SK-N-SH (cell line): ENCODE measurements around the gene AK2. TPM values are rescaled to one million over a fixed set of nuclear protein-coding genes. Genes with fewer than 3 reads are reported as not detected.
"Not testable (repeated sequence)": the region's sequence is repeated elsewhere in the genome, so short reads cannot be mapped to it uniquely, and the experiment has no call there.

Experiments used
- CTCF ChIA-PET: fragments of 300-600, 350-600 bp; formaldehyde crosslinking; extraction: SDS; loops from one replicate; lab custom pipeline; 2021; lab: Yijun Ruan, JAX
- POLR2A ChIA-PET: fragments of 350-600 bp; sonication (Branson Sonifier 250); formaldehyde crosslinking; extraction: SDS; loops from one replicate; lab custom pipeline; 2020; ENCODE audit warnings: antibody characterized with exemption, inconsistent platforms; lab: Yijun Ruan, JAX
- DNase-seq: peaks from one replicate; pipeline ENCODE4 v3.0.0; 2012
- H2AFZ ChIP-seq: fragments of 200-600 bp; sonication (generic); 2 replicates; pipeline ENCODE4 v1.8.1; 2016; ENCODE audit warnings: antibody characterized with exemption, mild to moderate bottlenecking, low read depth
- H3F3A ChIP-seq: fragments of 200-600 bp; sonication (generic); replicated peaks from 2 replicates; pipeline ENCODE3; 2016; ENCODE audit warnings: antibody characterized with exemption, mild to moderate bottlenecking; ENCODE audit not compliant: insufficient read depth
- H3K27ac ChIP-seq, 2 experiments: fragments of 200-500 bp in 1 of 2; fragments of 200-600 bp in 1 of 2; sonication (Bioruptor generic) in 1 of 2; sonication (generic), shearing (Covaris generic) in 1 of 2; 2 replicates each; pipeline versions ENCODE4 v1.5.1 to v1.6.1; 2014 to 2016; ENCODE audit warnings: low read depth in 2 of 2, inconsistent platforms in 1 of 2, low read length in 1 of 2, mild to moderate bottlenecking in 1 of 2, mixed read lengths in 1 of 2
- H3K27me3 ChIP-seq: fragments of 200-600 bp; sonication (generic), shearing (Covaris generic); 2 replicates; pipeline ENCODE4 v1.6.1; 2016; ENCODE audit warnings: mixed run types; ENCODE audit not compliant: insufficient read depth
- H3K36me3 ChIP-seq, 2 experiments: fragments of 200-500 bp in 1 of 2; fragments of 200-600 bp in 1 of 2; sonication (Bioruptor generic) in 1 of 2; sonication (generic) in 1 of 2; replicated peaks in 1 of 2; 2 replicates each; pipeline versions ENCODE3 to v1.5.1; 2014 to 2016; ENCODE audit warnings: low read length in 1 of 2, mild to moderate bottlenecking in 1 of 2; ENCODE audit not compliant: insufficient read depth in 2 of 2, control insufficient read depth in 1 of 2
- H3K4me1 ChIP-seq, 2 experiments: fragments of 200-500 bp in 1 of 2; fragments of 200-600 bp in 1 of 2; sonication (Bioruptor generic) in 1 of 2; sonication (generic), shearing (Covaris generic) in 1 of 2; 2 replicates each; pipeline versions ENCODE4 v1.5.1 to v1.6.1; 2014 to 2016; ENCODE audit warnings: low read depth in 1 of 2, low read length in 1 of 2, mixed run types in 1 of 2; ENCODE audit not compliant: insufficient read depth in 2 of 2, control insufficient read depth in 1 of 2
- H3K4me2 ChIP-seq: fragments of 200-600 bp; sonication (generic), shearing (Covaris generic); 2 replicates; pipeline ENCODE4 v1.6.1; 2017; ENCODE audit warnings: mixed run types
- H3K4me3 ChIP-seq, 2 experiments: fragments of 200-500 bp in 1 of 2; fragments of 200-600 bp in 1 of 2; sonication (Bioruptor generic) in 1 of 2; sonication (generic), shearing (Covaris generic) in 1 of 2; 2 replicates each; pipeline versions ENCODE4 v1.5.1 to v1.8.1; 2014 to 2016; ENCODE audit warnings: low read depth in 2 of 2, inconsistent platforms in 1 of 2, low read length in 1 of 2, mild to moderate bottlenecking in 1 of 2, mixed read lengths in 1 of 2, moderate library complexity in 1 of 2
- H3K79me2 ChIP-seq: fragments of 200-600 bp; sonication (generic); 2 replicates; pipeline ENCODE4 v1.8.1; 2017; ENCODE audit warnings: mild to moderate bottlenecking; ENCODE audit not compliant: insufficient read depth
- H3K9ac ChIP-seq: fragments of 200-600 bp; sonication (generic); 2 replicates; pipeline ENCODE4 v1.6.1; 2017; ENCODE audit warnings: mixed run types
- H3K9me2 ChIP-seq: fragments of 200-600 bp; sonication (generic); 2 replicates; pipeline ENCODE4 v1.6.1; 2017; ENCODE audit warnings: mixed run types
- H3K9me3 ChIP-seq: fragments of 200-600 bp; sonication (generic); 2 replicates; pipeline ENCODE4 v1.6.1; 2017; ENCODE audit warnings: mixed run types, mild to moderate bottlenecking, moderate library complexity
- H4K20me1 ChIP-seq: fragments of 200-600 bp; sonication (generic); 2 replicates; pipeline ENCODE4 v1.6.1; 2017; ENCODE audit warnings: mild to moderate bottlenecking, mixed run types; ENCODE audit not compliant: insufficient read depth
- CHD2 ChIP-seq: fragments of 150-350 bp; IDR thresholded peaks from 2 replicates; pipeline ENCODE4 v1.6.1; 2018; ENCODE audit warnings: low read length; ENCODE audit not compliant: partially characterized antibody
- CTCF ChIP-seq: fragments of 200-600 bp; sonication (generic); IDR thresholded peaks from 2 replicates; pipeline ENCODE4 v1.6.1; 2017; ENCODE audit warnings: antibody characterized with exemption, mild to moderate bottlenecking, moderate library complexity
- EP300 ChIP-seq, 2 experiments: IDR thresholded peaks; 2 replicates each; pipeline versions ENCODE4 v1.4.0 to v1.6.1; 2012; ENCODE audit warnings: borderline replicate concordance in 1 of 2, low read depth in 1 of 2, low read length in 1 of 2
- FOSL2 ChIP-seq: IDR thresholded peaks from 2 replicates; pipeline ENCODE4 v1.4.0; 2012; ENCODE audit warnings: low read depth, mild to moderate bottlenecking, moderate library complexity, borderline replicate concordance
- FOXJ3 ChIP-seq: sonication (generic); formaldehyde crosslinking; IDR thresholded peaks from 2 replicates; pipeline ENCODE4 v1.5.1; 2020; ENCODE audit warnings: mild to moderate bottlenecking, missing genetic modification reagents
- FOXM1 ChIP-seq: IDR thresholded peaks from 2 replicates; pipeline ENCODE4 v1.4.0; 2012; ENCODE audit warnings: low read depth, mild to moderate bottlenecking
- JUND ChIP-seq: IDR thresholded peaks from 2 replicates; pipeline ENCODE4 v1.4.0; 2012
- MAX ChIP-seq: IDR thresholded peaks from 2 replicates; pipeline ENCODE4 v1.4.0; 2012; ENCODE audit warnings: low read depth
- MEF2A ChIP-seq: IDR thresholded peaks from 2 replicates; pipeline ENCODE4 v1.4.0; 2012; ENCODE audit warnings: low read depth, borderline replicate concordance
- PBX3 ChIP-seq: IDR thresholded peaks from 2 replicates; pipeline ENCODE4; 2012
- POLR2AphosphoS5 ChIP-seq: IDR thresholded peaks from 2 replicates; pipeline ENCODE4 v1.6.1; 2012; ENCODE audit warnings: low read depth, low read length
- RAD21 ChIP-seq: IDR thresholded peaks from 2 replicates; pipeline ENCODE4 v1.6.1; 2012; ENCODE audit warnings: mild to moderate bottlenecking, low read length
- RCOR1 ChIP-seq: fragments of 150-350 bp; IDR thresholded peaks from 2 replicates; pipeline ENCODE4 v1.6.1; 2017; ENCODE audit warnings: antibody characterized with exemption, low read length
- RFX5 ChIP-seq: IDR thresholded peaks from 2 replicates; pipeline ENCODE4 v1.6.1; 2012; ENCODE audit warnings: mild to moderate bottlenecking, improper control_type of control experiment, low read length
- SIN3A ChIP-seq: IDR thresholded peaks from 2 replicates; pipeline ENCODE4 v1.6.1; 2012; ENCODE audit warnings: low read depth, mild to moderate bottlenecking, low read length, moderate library complexity, borderline replicate concordance
- TEAD4 ChIP-seq: IDR thresholded peaks from 2 replicates; pipeline ENCODE4 v1.4.0; 2012; ENCODE audit warnings: mild to moderate bottlenecking, borderline replicate concordance; ENCODE audit not compliant: insufficient read depth
- USF2 ChIP-seq: fragments of 150-350 bp; IDR thresholded peaks from 2 replicates; pipeline ENCODE4 v1.6.1; 2017; ENCODE audit warnings: antibody characterized with exemption, low read length, low read depth, borderline replicate concordance
- YY1 ChIP-seq: IDR thresholded peaks from 2 replicates; pipeline ENCODE4 v1.4.0; 2012; ENCODE audit warnings: low read depth, mild to moderate bottlenecking
- ZBTB33 ChIP-seq: IDR thresholded peaks from 2 replicates; pipeline ENCODE4 v1.4.0; 2012; ENCODE audit warnings: low read depth, borderline replicate concordance
- WGBS: methylation state at CpG from one replicate; pipeline ENCODE4 v1.1.6; 2017; ENCODE audit warnings: low lambda C conversion rate; 5-methylcytosine and 5-hydroxymethylcytosine counted together
- polyA plus RNA-seq, 3 experiments: library from polyadenylated mRNA; depleted of rRNA; stranded (reverse); fragments of >200 nt; gene quantifications; 2 replicates each; pipeline ENCODE4 v1.2.3, GENCODE V29; 2012

AK2 gene
- polyA plus RNA-seq, 1 of the 3 experiments (the other 2 are of a cell fraction) = 191 TPM

- CTCF ChIA-PET = no interaction called here
- no peaks in the 10 kb centered on the region for H3K9me2 ChIP-seq
- H2AFZ ChIP-seq = no peak overlapping the region
- H3K9me3 ChIP-seq = no peaks in the 10 kb centered on the region
- H3K27me3 ChIP-seq = no peaks in the 10 kb centered on the region
- H3F3A ChIP-seq = peaks cover 5% of the 10 kb centered on the region
- POLR2A ChIA-PET = no interaction called here
- DNase-seq = no peak
- H3K4me2 ChIP-seq = no peak overlapping the region
- H4K20me1 ChIP-seq = no peaks in the 10 kb centered on the region
- TF ChIP-seq MAX (no peak), POLR2AphosphoS5 (no peak), MEF2A (no peak), USF2 (no peak), CHD2 (no peak), JUND (no peak), FOXJ3 (no peak), YY1 (no peak), FOSL2 (no peak), RCOR1 (no peak), FOXM1 (no peak), SIN3A (no peak), ZBTB33 (no peak), CTCF (no peak), RAD21 (no peak), RFX5 (no peak), PBX3 (no peak), TEAD4 (no peak), EP300 (IDR thresholded peaks at IDR 0.05; ENCODE audit: borderline replicate concordance in 1 of 2, low read depth in 1 of 2, low read length in 1 of 2) (no peak)
- H3K79me2 ChIP-seq = no peaks in the 10 kb centered on the region
- no peak overlapping the region for H3K27ac ChIP-seq
- H3K9ac ChIP-seq = no peak overlapping the region
- no peak overlapping the region for H3K4me3 ChIP-seq
- WGBS = 90% methylated on average over 4 of the region's 4 CpGs
- no peaks in the 10 kb centered on the region for H3K36me3 ChIP-seq
- peaks cover 1 to 12% of the 10 kb centered on the region in 2 experiments; a peak in 3 of 4 replicates for H3K4me1 ChIP-seq
These were observed 59.1 kb downstream of the AK2 start for GRCh38 chr1:32977546-32978087.

- H3F3A ChIP-seq, H3K9ac ChIP-seq, DNase-seq, H3K27me3 ChIP-seq, H3K4me2 ChIP-seq, H3K9me2 ChIP-seq, H3K4me1 ChIP-seq, H3K9me3 ChIP-seq, POLR2A ChIA-PET, H2AFZ ChIP-seq, H3K27ac ChIP-seq, H3K4me3 ChIP-seq, H4K20me1 ChIP-seq, H3K36me3 ChIP-seq, H3K79me2 ChIP-seq: not testable (repeated sequence)
- WGBS = 94% methylated on average over 7 of the region's 30 CpGs
- CTCF ChIA-PET = interaction anchor here (0.7 kb wide), 1 partner anchor 1802 kb away, joined by 3 read pairs; no protein-coding TSS in a partner anchor
These were observed 61.6 kb downstream of the AK2 start for GRCh38 chr1:32975055-32975454.

- H3K9ac ChIP-seq, H4K20me1 ChIP-seq, H3K27me3 ChIP-seq, H2AFZ ChIP-seq, POLR2A ChIA-PET, DNase-seq, H3K9me2 ChIP-seq, H3K9me3 ChIP-seq, H3K79me2 ChIP-seq, H3K36me3 ChIP-seq, H3K4me1 ChIP-seq, CTCF ChIA-PET, H3K27ac ChIP-seq: not testable (repeated sequence)
- H3K4me3 ChIP-seq = peak overlapping the region in 1 of 2 experiments; percentile 53; a peak in 2 of 4 replicates
- peak overlapping the region; percentile 95; the same call in 1 of the 2 replicates for H3K4me2 ChIP-seq
- 57% methylated on average over 6 of the region's 6 CpGs for WGBS
- H3F3A ChIP-seq = peaks cover 15% of the 10 kb centered on the region
These were observed 63.2 kb downstream of the AK2 start for GRCh38 chr1:32973458-32973857.
